ENCODE measurements around the gene OR1F1.

OR1F1 gene

GRCh38 chr16:3207086-3207953, 19.3 kb downstream of the OR1F1 start:
- TF ChIP-seq, protein P1, sequence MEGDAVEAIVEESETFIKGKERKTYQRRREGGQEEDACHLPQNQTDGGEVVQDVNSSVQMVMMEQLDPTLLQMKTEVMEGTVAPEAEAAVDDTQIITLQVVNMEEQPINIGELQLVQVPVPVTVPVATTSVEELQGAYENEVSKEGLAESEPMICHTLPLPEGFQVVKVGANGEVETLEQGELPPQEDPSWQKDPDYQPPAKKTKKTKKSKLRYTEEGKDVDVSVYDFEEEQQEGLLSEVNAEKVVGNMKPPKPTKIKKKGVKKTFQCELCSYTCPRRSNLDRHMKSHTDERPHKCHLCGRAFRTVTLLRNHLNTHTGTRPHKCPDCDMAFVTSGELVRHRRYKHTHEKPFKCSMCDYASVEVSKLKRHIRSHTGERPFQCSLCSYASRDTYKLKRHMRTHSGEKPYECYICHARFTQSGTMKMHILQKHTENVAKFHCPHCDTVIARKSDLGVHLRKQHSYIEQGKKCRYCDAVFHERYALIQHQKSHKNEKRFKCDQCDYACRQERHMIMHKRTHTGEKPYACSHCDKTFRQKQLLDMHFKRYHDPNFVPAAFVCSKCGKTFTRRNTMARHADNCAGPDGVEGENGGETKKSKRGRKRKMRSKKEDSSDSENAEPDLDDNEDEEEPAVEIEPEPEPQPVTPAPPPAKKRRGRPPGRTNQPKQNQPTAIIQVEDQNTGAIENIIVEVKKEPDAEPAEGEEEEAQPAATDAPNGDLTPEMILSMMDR (IDR thresholded peaks at IDR 0.05; ENCODE audit: insufficient read depth, low read depth, low read length, missing control alignments): no peak
- H3K4me3 ChIP-seq (ENCODE audit: low read depth, low read length): no peak overlapping the region
- no peak for DNase-seq (ENCODE audit: low read depth)

DNA sequence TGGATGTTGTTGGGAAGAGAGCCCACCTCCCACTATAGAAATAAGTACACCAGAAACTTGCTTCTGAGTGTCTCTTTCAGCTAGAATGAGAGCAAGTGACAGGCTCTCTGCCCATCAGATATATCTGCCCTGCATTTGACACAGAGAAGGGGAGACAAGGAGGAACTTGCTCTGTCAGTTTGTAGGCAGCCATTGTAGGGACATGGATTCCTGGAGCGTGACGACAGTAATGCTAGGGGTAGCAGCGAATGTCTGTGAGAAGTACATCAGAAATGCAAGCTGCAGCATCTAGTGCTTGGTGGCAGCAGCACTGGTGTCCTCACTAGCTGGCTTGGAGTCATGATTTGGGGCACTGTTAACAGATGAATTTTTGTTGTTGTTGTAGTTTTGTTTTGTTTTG, 24.0 kb downstream of the OR1F1 start:
- TF ChIP-seq, protein P1 (IDR thresholded peaks at IDR 0.05; ENCODE audit: insufficient read depth, low read depth, low read length, missing control alignments): no peak
- no peak for DNase-seq (ENCODE audit: low read depth)
- H3K4me3 ChIP-seq (ENCODE audit: low read depth, low read length): no peak overlapping the region

DNA sequence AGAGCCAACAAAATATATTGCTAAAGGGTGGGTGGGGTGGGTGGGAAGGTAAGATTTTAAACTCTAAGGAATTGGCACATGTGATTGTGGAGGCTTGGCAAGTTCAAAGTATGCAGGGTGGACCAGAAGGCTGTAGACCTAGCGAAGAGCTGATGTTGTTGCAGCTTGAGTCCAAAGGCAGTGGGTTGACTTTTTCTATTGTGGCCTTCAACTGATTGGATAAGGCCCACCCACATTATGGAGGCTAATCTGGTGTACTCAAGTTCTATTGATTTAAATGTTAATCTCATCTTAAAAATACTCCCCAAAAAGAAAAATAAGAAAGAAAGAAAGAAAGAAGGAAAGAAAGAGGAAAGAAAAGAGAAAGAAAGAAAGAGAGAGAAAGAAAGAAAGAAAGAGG, 24.6 kb downstream of the OR1F1 start:
- no peak overlapping the region for H3K4me3 ChIP-seq (ENCODE audit: low read depth, low read length)
- no peak for DNase-seq (ENCODE audit: low read depth)
- TF ChIP-seq, protein P1 (IDR thresholded peaks at IDR 0.05; ENCODE audit: insufficient read depth, low read depth, low read length, missing control alignments): no peak

- H3K4me3 ChIP-seq (ENCODE audit: low read depth, low read length): no peak overlapping the region
- peak; percentile 56 for DNase-seq (ENCODE audit: low read depth)
- TF ChIP-seq, protein P1 (IDR thresholded peaks at IDR 0.05; ENCODE audit: insufficient read depth, low read depth, low read length, missing control alignments): no peak
Observed at GRCh38 chr16:3214904-3215600, 27.0 kb downstream of the OR1F1 start.

- TF ChIP-seq, protein P1 (IDR thresholded peaks at IDR 0.05; ENCODE audit: insufficient read depth, low read depth, low read length, missing control alignments): no peak
- DNase-seq (ENCODE audit: low read depth): no peak
- H3K4me3 ChIP-seq (ENCODE audit: low read depth, low read length): no peak overlapping the region
Observed at GRCh38 chr16:3215601-3216262, 27.7 kb downstream of the OR1F1 start.

DNA sequence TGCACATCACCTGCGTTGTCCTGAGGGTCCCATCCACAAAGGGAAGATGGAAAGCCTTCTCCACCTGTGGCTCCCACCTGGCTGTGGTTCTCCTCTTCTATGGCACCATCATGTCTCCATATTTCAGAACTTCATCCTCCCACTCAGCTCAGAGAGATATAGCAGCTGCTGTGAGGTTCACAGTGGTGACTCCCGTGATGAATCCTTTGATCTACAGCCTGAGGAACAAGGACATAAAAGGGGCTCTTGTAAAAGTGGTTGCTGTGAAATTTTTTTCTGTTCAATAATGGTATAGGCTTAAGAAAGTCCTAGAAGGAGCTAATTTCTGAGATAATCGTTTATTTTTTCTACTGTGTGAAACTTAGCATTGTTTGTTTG, 28.2 kb downstream of the OR1F1 start:
- DNase-seq (ENCODE audit: low read depth): no peak
- no peak overlapping the region for H3K4me3 ChIP-seq (ENCODE audit: low read depth, low read length)
- TF ChIP-seq, protein P1 (IDR thresholded peaks at IDR 0.05; ENCODE audit: insufficient read depth, low read depth, low read length, missing control alignments): no peak

Measured in GM12865 (cell line).